Activated CD8-positive, alpha-beta memory T cell treated with anti-CD3 and anti-CD28 coated beads for 48 hours (primary cell): ENCODE measurements around the gene CSNK1G3.

Experiments
- DNase-seq, 3 experiments: peaks; one replicate each; pipeline ENCODE4 v3.0.0-alpha.2; 2020; ENCODE audit warnings: low read depth in 2 of 3, low spot score in 2 of 3

The CSNK1G3 gene

DNA sequence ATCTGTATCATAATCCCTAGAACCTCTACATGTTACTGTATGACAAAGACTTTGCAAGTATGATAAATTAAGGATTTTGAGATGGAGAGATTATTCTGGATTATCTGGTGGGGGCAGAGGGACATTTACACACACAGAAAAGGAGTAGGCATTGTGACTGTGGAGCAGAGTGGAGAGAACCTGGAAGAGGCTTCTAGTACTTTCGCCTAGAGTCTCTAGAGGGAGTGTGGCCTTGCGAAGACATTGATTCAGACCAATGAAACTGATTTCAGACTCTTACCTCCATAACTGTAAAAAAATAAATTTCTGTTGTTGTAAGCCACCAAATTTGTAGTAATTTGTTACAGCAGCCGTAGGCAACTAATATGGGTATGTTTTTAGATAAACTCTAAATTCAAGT lies 45.9 kb downstream of the CSNK1G3 start:
- DNase-seq, result no peak

DNA sequence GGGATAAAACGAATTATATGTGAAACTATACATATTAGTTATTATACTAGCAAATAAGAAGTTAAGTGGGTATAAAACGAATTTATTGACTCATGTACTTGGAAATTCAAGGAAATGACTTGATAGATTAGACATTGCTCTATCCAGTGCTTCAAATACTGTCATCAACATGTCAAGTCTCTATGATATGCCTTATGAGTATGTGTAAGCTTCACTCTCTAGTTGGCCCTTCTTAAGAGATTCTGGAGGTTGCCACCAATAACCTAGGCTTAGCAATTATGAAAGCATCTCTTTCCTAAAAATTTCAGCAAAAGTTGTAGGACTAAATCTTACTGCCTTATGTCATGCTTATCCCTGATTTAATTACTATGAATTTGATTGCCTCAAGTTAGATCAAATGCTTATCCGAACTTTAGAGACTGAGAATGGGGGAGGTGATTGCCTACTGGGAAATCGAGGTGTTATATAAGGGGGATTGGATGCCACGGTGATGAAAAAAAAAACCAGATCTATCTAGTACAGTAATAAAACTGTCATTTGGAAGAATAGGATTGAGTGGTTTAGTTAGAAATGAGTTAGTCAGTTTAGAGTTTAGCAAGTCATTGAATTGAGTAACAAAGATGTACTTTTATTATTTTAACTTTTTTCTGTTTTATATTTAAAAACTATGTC lies 46.9 kb downstream of the CSNK1G3 start:
- no peak for DNase-seq

DNA sequence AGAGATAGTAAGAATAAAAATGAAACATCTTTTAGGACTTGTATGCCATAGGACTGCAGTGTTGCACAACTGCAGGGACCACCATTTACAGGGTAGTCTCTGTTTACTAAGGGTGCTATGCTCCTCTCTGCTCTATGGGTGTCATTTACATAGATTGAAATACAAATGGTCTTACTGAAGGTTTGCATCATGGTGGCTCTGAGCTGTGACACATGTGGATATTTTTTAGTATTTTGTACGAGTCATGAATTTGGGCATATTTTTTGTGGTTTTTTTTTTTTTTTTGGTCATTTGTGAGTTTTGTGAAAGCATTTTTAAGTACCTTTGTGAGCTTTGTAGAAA lies 47.4 kb downstream of the CSNK1G3 start:
- DNase-seq, result no peak

DNA sequence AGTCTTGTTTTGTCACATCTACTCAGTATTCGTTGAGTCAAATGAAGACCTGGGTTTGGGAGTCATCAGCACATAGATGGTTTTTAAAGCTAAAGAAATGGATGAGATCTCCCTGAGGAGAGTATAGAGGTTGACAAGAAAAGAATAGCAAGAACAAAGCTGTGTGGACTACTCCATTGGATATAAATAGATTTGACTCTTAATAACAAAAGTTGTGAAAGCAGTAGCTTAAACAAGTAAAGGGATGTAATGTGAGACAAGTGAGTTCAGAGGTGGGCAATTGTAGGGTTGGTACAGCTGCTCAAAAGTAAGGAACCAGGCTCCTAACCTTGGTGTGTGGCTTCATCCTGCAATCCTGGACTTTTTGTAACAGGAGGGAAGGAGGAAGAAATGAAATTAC lies 49.3 kb downstream of the CSNK1G3 start:
- DNase-seq, result no peak

DNA sequence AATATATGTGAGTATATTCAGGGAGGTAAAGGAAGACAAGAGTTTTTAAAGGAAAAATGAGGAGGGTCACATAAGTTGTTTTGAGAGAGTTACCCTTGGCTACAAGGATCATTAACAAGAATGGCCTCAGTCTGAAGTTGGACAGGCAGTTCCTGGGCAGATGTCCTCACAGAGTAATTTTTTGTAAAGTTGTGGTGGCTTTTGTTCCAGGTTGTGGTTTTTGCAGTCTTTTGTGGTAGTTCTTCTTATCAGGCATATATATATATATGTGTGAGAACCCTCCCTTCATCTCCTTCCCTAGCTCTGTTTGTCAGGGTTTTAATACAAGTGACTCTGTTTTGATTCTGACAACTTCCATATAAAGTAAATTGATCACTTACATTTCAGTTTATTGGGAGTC lies 60.0 kb downstream of the CSNK1G3 start:
- DNase-seq, result no peak

DNA sequence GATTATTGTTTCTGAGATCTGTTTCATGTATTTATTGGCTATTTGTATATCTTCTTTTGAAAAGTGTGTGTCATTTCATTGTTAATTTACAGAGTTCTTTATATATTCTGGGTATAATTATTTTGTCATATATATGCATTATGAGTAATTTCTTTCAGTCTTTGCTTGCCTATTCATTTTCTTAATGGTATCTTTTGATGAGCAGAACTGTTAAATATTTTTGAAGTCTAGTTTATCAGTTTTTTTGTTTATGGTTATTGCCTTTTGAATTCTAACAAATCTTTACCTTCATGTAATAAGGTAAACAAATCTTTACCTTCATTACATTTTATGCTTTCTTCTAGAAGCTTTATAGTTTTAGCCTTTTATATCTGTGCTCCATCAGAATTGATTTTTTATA lies 66.4 kb downstream of the CSNK1G3 start:
- no peak for DNase-seq

DNA sequence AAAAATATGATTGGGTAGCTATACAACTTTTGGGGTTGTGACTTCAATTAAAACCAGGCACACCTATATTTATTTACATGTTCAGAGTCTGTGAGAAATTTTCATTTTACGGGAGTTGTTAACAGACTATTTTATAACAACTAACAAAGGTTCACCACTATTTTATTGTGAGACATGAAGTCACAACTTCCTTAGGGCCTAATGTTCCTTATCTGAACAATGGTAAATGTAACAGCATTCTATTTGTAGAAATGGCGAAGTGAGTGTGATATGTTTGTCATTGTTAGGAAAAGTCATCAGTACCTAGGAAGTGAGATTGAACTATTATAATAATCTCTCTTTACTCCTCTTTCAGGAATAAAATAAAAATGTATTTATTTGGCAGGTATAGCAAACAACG lies 67.4 kb downstream of the CSNK1G3 start:
- DNase-seq, result no peak

DNA sequence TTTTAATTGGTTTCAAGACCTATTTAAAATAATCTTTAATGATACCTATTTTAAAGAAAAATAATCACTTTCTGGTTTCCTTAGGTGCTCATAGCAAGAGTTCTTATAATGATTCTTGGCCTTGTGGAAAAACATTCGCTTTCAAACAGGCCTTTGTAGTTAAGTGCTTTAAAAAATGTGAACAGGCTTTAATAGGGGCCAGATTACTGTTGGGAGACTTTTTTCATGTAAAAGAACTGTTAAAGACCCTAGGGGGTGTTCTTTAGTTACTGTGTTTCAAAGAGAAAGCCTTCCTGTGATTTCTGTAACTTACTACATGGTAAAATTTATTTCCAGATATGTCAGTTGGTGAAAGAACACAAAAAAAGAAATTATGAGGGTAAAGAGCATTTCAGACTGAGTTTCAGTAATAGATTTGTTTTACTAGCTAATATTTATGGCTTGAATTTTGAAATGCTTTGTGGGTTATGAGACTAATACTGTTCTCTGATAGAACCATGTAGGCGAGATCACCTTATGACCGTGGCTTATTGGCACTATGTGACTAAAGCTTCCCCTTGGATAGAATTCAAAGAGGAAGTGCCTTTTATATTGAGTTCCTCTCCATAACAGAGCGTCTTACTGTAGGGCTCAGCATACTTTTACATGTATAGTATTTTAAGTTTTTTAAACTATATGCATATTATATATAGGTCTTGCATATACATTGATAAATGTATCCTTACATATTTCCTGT lies 70.7 kb downstream of the CSNK1G3 start:
- DNase-seq, result no peak

DNA sequence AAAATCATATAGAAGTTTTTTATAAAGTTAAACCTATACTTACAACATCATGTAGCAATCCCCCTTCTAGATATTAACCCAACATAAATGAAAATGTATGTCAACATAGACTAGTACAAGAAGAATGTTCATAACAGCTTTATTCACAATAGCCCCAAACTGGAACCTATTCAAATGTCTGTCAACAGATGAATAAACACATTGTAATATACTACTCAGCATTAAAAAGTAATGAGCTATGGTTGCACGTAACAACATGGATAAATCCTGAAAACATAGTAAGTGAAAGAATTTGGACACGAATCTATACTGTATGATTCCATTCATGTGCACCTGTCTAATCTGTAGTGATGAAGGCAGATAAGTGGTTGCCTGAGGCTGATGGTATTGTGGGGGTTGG lies 73.9 kb downstream of the CSNK1G3 start:
- no peak for DNase-seq

DNA sequence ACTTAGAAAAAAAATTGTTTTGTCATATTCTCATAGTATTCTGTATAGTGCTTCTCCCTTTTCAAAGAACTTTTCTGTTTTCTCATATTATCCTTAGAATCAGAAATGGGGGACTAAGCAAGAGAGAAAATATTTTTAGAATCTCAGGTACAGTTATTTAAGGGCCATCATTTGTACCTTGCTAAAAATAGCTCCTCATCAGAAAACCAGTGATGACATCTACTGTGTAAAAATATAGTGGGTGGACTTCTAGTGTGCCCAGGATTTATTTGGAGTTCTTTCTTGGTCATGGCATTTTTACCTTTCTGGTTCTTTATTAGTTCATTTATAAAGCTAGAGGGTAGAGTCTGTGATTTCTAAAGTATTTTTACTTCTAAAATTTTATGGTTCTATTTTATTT lies 82.5 kb downstream of the CSNK1G3 start:
- DNase-seq, result no peak

DNA sequence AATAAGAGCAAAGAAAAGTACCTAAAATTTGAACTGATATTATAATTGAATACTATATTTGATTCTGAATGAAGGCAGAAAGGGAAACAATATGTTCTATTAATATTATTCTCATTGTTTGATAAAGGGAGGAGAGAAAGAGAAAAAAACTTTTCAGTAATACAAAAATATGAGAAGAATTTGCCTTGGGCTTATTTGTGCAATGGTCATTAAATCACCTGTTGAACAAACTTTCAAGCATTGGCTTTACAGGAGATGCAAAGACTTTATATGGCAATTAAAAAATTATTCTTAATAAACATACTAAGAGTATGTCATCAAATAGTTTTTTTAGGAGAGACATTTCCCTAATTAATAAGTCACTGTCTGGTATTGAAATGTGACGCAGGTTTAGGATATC lies 85.0 kb downstream of the CSNK1G3 start:
- no peak for DNase-seq

DNA sequence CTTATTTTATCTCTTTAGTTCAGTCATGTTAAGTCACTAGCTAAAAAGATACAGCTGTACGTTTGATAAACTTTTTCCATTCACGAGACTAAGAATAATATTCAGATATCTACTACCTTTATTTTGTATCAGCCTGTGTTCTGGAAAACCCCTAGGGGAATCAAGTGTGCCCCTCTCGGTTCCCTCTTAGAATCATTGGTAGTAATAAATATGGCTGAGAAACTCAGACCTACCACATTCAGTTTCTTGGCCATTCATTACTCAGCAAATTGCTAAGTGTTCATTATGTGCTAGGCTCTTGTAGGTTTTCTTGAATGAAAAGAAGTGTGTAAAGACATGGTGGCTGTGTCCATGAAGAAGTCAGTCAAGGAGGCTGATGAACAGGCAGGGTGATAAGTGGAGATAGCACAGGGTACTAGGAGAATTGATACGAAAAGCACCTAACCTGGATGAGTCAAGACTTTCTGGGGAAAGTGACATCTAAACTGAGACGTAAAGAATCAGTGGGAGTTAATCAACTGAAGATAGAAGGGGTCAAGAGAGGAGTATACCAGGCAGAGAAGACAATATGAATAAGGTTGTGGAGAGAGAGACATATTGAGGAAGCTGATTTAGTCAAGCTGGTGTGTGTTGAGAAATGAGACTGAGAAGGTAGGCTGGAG lies 86.2 kb downstream of the CSNK1G3 start:
- DNase-seq, result no peak

DNA sequence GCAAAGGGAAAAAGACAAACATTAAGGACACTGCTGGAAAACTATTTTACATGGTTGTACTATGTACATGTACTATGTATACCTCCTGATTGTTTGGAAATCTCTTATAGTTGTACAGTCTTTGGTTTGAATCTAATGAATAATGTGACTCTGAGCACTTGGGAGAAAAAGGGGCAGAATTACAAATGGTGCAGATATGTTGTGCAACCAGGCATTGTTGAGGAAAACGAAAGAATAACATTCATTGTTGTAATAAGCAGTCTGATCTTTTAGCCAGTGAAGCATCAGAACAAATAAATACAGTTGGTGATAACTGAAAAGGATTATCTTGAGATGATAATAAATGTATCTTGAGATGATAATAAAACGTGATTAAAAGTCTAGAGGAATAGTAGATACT lies 87.2 kb downstream of the CSNK1G3 start:
- no peak for DNase-seq

DNA sequence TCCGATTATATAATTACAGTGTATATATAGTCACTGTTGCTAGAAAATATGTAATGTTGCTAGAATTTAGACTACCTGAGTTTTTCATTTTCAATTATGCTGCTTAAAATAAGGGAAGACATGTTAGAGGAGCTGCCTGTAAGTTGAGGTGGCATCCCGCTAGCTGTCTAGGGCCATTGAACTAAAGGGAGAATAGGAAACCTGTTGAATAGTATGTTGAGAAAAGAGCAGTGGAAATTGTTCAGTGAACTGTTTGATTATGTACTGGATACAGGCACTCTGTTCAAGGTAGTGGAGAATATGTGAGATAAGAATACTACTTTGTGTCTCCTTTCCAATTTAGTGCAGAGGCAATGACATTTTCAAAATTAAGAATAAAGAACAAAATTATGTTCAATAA lies 89.6 kb downstream of the CSNK1G3 start:
- no peak for DNase-seq

DNA sequence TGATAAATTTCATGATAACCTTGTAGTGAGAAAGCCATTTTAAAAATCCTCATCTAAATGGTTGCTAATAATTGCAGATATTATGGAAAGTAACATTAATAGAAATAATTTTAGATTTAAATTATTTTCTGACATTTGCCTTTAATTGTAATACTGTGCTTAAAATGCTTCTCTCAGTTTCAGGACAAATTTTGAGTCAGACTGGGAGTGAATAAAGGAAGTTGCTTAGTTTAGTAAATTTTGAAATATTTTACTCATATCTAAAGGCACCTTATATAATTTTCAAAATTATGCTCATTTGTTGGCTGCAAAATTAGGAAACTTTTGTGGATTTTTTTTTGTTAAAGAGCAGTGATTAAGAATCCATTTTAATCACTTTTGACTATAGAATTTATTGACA lies 93.8 kb downstream of the CSNK1G3 start:
- no peak for DNase-seq

DNA sequence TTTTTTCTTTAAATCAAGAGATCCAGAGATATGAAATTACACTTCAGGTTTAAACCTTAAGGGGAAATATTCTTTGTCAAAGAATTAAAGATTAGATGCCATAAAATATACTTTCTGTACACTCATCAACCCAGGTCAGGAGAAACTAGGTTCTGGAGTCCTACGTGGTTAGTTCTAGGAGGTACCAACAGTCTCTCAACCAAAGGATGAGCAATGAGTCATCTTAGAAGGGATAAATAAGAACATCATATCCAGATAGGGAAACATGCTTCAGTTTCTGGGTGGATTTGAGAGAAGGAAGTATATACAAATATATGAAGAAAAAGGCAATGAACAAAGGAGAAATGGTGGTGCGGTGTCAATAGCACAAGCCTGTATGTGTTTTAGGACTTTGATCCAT lies 98.2 kb downstream of the CSNK1G3 start:
- DNase-seq, result no peak

DNA sequence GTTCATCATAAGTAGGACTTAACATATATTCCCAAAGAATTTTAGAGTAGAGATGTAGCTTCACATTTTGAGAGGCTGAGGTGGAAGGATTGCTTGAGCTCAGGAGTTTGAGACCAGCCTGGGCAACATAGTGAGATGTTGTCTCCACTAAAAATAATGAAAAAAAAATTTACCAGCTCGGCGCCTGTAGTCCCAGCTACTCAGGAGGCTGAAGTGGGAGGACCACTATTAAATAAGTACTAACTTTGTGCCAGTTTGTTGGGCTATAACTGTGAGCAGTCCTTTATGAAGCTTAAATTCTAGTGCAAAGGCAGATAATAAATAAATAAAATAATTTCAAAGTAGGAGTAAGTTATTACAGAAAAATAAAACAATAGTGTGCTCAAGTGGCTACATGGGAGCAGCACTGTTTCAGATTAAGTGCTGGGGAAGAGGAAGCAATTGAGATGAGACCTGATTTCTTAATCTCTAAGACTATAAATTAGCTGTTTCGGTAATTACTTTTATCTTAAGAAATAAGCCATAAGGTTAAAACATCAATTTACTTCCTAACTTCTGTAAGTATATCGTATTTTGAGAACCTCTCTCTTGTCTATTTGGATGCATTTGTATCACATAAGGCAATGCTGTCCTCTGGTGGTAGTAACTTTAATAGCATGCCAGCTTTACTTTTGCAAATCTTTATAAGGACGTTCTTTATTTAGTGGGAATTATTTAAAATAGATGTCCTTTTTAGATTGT lies 98.9 kb downstream of the CSNK1G3 start:
- no peak for DNase-seq

DNA sequence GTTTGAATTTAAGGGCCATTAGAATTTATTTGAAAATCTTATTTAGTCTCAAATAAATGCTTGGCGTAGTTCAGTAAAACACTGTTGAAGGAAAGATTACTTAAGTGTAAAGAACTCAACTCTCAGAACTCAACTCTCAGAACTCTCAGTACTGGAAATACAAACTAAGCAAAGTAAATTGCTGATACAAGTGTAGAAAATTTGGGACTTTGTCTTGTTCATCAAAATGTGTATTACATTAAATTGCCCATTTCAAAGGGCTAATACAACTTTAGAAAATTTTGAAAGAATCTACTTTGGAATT lies 99.4 kb downstream of the CSNK1G3 start:
- DNase-seq, result no peak

DNA sequence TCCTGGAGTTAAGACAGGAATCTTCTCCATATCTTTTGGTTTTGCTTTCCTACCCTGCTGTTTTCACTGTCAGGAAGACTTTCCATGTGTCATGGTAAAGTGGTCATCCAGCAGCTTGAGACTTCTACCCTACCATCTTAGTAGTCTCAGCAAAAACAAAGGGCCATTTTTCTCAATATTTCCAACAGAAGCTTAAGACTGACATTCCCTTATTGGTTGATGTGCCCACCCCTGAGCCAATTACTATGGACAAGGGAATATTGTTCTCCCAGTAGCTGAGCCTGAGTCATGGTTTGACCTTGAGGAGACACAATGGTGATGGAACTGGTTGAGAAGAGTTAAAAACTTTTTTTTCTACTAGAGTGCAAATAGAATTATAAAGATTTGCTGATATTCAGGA lies 105.6 kb downstream of the CSNK1G3 start:
- DNase-seq, result no peak

DNA sequence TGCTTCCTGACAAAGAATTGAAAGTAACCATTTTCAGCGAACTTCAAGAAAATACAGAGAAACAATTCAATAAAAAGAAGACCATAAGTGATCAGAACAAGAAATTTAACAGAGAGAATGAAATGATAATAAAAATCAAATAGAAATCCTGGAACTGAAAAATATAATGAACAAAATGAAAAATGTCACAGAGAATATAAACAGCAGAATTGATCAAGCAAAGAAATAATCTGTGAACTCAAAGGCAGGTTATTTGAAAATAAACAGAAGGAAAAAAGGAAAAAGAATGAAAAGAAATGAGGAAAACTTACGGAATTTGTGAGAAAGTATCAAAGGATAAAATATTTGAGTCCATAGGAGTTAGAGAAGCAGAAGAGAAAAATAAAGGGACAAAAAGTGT lies 114.1 kb downstream of the CSNK1G3 start:
- no peak for DNase-seq

DNA sequence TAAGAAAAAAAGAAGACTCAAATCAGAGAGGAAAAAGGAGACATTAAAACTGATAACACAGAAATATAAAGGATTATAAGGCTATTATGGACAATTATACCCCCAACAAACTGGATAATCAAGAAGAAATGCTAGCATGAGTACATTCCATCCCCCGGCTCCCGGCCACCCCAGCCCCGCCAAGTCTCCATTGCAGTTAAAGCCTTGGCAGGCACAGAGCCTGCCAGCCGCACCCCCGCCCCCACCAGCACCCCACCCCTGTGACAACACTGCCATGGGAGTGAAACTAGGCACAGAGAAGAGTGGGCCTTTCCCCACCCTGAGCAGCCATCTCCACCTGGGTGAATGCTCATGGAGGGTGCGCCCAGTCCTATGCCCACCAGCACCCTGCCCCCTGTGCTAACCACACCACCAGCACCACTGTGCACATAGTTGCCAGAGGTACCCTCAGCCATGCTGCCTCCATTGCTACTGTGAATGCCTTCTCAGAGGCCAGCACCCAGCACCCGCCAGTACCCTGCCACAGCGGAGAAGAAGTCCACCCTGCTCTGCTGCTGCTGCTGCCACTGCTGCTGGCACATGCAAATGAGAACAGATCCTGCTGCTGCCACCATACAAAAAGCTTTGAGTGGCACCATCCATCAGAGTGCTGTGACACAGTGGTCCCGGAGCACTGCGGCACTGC lies 117.0 kb downstream of the CSNK1G3 start:
- DNase-seq, result no peak

DNA sequence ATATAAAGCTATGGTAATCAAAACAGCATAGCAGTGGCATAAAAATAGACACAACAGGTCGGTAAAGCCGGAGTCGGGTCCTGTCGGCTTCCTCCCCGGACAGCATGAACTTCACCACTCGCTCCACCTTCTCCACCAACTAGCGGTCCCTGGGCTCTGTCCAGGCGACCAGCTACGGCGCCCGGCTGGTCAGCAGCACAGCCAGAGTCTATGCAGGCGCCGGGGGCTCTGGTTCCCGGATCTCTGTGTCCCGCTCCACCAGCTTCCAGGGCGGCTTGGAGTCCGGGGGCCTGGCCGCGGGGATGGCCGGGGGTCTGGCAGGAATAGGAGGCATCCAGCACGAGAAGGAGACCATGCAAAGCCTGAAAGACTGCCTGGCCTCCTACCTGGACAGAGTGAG lies 124.0 kb downstream of the CSNK1G3 start:
- DNase-seq, result no peak
